Caco-2 (cell line): Measurements from ENCODE around the gene BABAM2. TPM values are rescaled to one million over a fixed set of nuclear protein-coding genes. Genes with fewer than 3 reads are reported as not detected.

Experiments used
- BruUV-seq: library from RNA; stranded (reverse); fragments of 400-500 nt; replicated peaks from 2 replicates; lab custom pipeline; 2021; lab: Mats Ljungman, UMichigan
- CTCF ChIA-PET: fragments of 300-600 bp; sonication (Branson Sonifier 250); formaldehyde crosslinking; loops from one replicate; lab custom pipeline; 2022; ENCODE audit warnings: antibody characterized with exemption; lab: Charles Lee
- POLR2A ChIA-PET: fragments of 300-600 bp; sonication (Branson Sonifier 250); formaldehyde crosslinking; loops from one replicate; lab custom pipeline; 2022; ENCODE audit warnings: antibody characterized with exemption; lab: Charles Lee
- DNase-seq, 2 experiments: peaks; one replicate each; pipeline versions ENCODE4 v3.0.0 to v3.0.0-alpha.2; 2020 to 2022
- H3K27me3 ChIP-seq: replicated peaks from 2 replicates; pipeline ENCODE4 v1.6.0; 2011; ENCODE audit warnings: low read length; ENCODE audit not compliant: control insufficient read depth, insufficient read depth
- H3K36me3 ChIP-seq: 2 replicates; pipeline ENCODE4 v1.5.1; 2011; ENCODE audit warnings: low read length; ENCODE audit not compliant: control insufficient read depth, insufficient read depth
- H3K4me1 ChIP-seq: fragments of 250-450 bp; sonication (Bioruptor Pico); 2 replicates; pipeline ENCODE4 v1.5.1; 2020; ENCODE audit warnings: mild to moderate bottlenecking
- H3K4me3 ChIP-seq: 2 replicates; pipeline ENCODE4 v1.5.1; 2011; ENCODE audit warnings: low read depth, mild to moderate bottlenecking, control low read depth, low read length
- H3K9me3 ChIP-seq: fragments of 250-450 bp; sonication (Bioruptor Pico); 2 replicates; pipeline ENCODE4 v1.5.1; 2020; ENCODE audit warnings: mild to moderate bottlenecking, moderate library complexity
- H3K27ac Mint-ChIP-seq: one replicate; pipeline ENCODE4 v1.8.0; 2022; ENCODE audit warnings: mixed read lengths; ENCODE audit not compliant: unreplicated experiment
- H3K27me3 Mint-ChIP-seq: one replicate; pipeline ENCODE4 v1.8.0; 2022; ENCODE audit warnings: mixed read lengths; ENCODE audit not compliant: insufficient read depth, unreplicated experiment
- H3K36me3 Mint-ChIP-seq: one replicate; pipeline ENCODE4 v1.8.0; 2022; ENCODE audit warnings: mild to moderate bottlenecking, mixed read lengths; ENCODE audit not compliant: insufficient read depth, unreplicated experiment
- H3K4me1 Mint-ChIP-seq: one replicate; pipeline ENCODE4 v1.8.0; 2022; ENCODE audit warnings: low read depth, mixed read lengths; ENCODE audit not compliant: unreplicated experiment
- H3K4me3 Mint-ChIP-seq: one replicate; pipeline ENCODE4 v1.8.0; 2022; ENCODE audit warnings: mild to moderate bottlenecking, moderate library complexity, mixed read lengths; ENCODE audit not compliant: unreplicated experiment
- H3K9me3 Mint-ChIP-seq: one replicate; pipeline ENCODE4 v1.8.0; 2022; ENCODE audit warnings: mixed read lengths; ENCODE audit not compliant: unreplicated experiment
- CTCF ChIP-seq, 2 experiments: fragments of 200-600 bp in 1 of 2; IDR thresholded peaks; 1 replicate in 1 of 2; 2 replicates in 1 of 2; pipeline versions ENCODE4 v1.5.1 to v1.8.0; 2011 to 2022; ENCODE audit warnings: antibody characterized with exemption in 1 of 2, control low read depth in 1 of 2, inconsistent platforms in 1 of 2, low read depth in 1 of 2, low read length in 1 of 2, mild to moderate bottlenecking in 1 of 2, moderate library complexity in 1 of 2; ENCODE audit not compliant: insufficient read depth in 1 of 2, severe bottlenecking in 1 of 2, unreplicated experiment in 1 of 2
- intact Hi-C: fragments of 100-400 bp; cut with micrococcal nuclease; formaldehyde crosslinking; loops from one replicate; pipeline ENCODE4 v1.10.0; 2022; ENCODE audit not compliant: unreplicated experiment
- total RNA-seq: library from RNA; stranded (reverse); gene quantifications from 2 replicates; pipeline ENCODE4 v1.2.3, GENCODE V29; 2022

Gene BABAM2
- total RNA-seq, 1 experiment from 2014 or later = 57.3 TPM

GRCh38 chr2:28349546-28350165 is 459.1 kb downstream of the BABAM2 start:
- Histone ChIP-seq H3K27me3 (no peaks in the 10 kb centered on the region), H3K9me3 (no peaks in the 10 kb centered on the region), H3K4me3 (no peak overlapping the region), H3K36me3 (no peaks in the 10 kb centered on the region), H3K4me1 (peaks cover 5% of the 10 kb centered on the region)
- no peaks in the 10 kb centered on the region for H3K9me3 Mint-ChIP-seq
- H3K4me1 Mint-ChIP-seq = peaks cover 7% of the 10 kb centered on the region
- no peak for DNase-seq
- no peak for TF ChIP-seq CTCF (IDR thresholded peaks at IDR 0.05; ENCODE audit: insufficient read depth in 1 of 2, low read depth in 1 of 2, low read length in 1 of 2, severe bottlenecking in 1 of 2, unreplicated experiment in 1 of 2)
- H3K27ac Mint-ChIP-seq = no peak overlapping the region
- no peaks in the 10 kb centered on the region for H3K27me3 Mint-ChIP-seq
- ChIA-PET POLR2A (no interaction called here), CTCF (no interaction called here)
- no TSS peak for BruUV-seq
- no peaks in the 10 kb centered on the region for H3K36me3 Mint-ChIP-seq
- no peak overlapping the region for H3K4me3 Mint-ChIP-seq
- intact Hi-C loops = no loop called here

- no peak for TF ChIP-seq CTCF (IDR thresholded peaks at IDR 0.05; ENCODE audit: insufficient read depth in 1 of 2, low read depth in 1 of 2, low read length in 1 of 2, severe bottlenecking in 1 of 2, unreplicated experiment in 1 of 2)
- Histone ChIP-seq H3K4me1 (no peaks in the 10 kb centered on the region; the same call in 1 of the 2 replicates), H3K9me3 (no peaks in the 10 kb centered on the region), H3K27me3 (no peaks in the 10 kb centered on the region), H3K4me3 (no peak overlapping the region), H3K36me3 (no peaks in the 10 kb centered on the region)
- ChIA-PET POLR2A (no interaction called here), CTCF (no interaction called here)
- DNase-seq = no peak
- H3K27ac Mint-ChIP-seq = no peak overlapping the region
- H3K4me1 Mint-ChIP-seq = peaks cover 6% of the 10 kb centered on the region
- no TSS peak for BruUV-seq
- H3K9me3 Mint-ChIP-seq = no peaks in the 10 kb centered on the region
- no peaks in the 10 kb centered on the region for H3K27me3 Mint-ChIP-seq
- H3K4me3 Mint-ChIP-seq = no peak overlapping the region
- no peaks in the 10 kb centered on the region for H3K36me3 Mint-ChIP-seq
- intact Hi-C loops = no loop called here
Observed at GRCh38 chr2:28350196-28350595, 459.7 kb downstream of the BABAM2 start.

GRCh38 chr2:28350791-28351285 is 460.3 kb downstream of the BABAM2 start:
- POLR2A ChIA-PET = no interaction called here

More at GRCh38 chr2:28350791-28351285, 460.3 kb downstream of the BABAM2 start:
- no peak for DNase-seq
- intact Hi-C loops = no loop called here
- no peaks in the 10 kb centered on the region for H3K9me3 ChIP-seq
- Mint-ChIP-seq H3K36me3 (no peaks in the 10 kb centered on the region), H3K9me3 (no peaks in the 10 kb centered on the region), H3K4me1 (peaks cover under 1% of the 10 kb centered on the region), H3K4me3 (no peak overlapping the region), H3K27ac (no peak overlapping the region), H3K27me3 (no peaks in the 10 kb centered on the region)
- H3K27me3 ChIP-seq = no peaks in the 10 kb centered on the region
- no peaks in the 10 kb centered on the region for H3K4me1 ChIP-seq
- H3K36me3 ChIP-seq = no peaks in the 10 kb centered on the region
- BruUV-seq = no TSS peak
- TF ChIP-seq CTCF (IDR thresholded peaks at IDR 0.05; ENCODE audit: insufficient read depth in 1 of 2, low read depth in 1 of 2, low read length in 1 of 2, severe bottlenecking in 1 of 2, unreplicated experiment in 1 of 2) = no peak
- no peak overlapping the region for H3K4me3 ChIP-seq
- CTCF ChIA-PET = no interaction called here
